H1 (cell line): Measurements from ENCODE around the gene PRXL2B. TPM values are rescaled to one million over a fixed set of nuclear protein-coding genes. Genes with fewer than 3 reads are reported as not detected.
"Not testable (repeated sequence)": the region's sequence is repeated elsewhere in the genome, so short reads cannot be mapped to it uniquely, and the experiment has no call there.

Experiments used
- CTCF ChIA-PET: fragments of 300-600 bp; sonication (Branson Sonifier 250); formaldehyde crosslinking; loops from one replicate; lab custom pipeline; 2021; ENCODE audit not compliant: partially characterized antibody; lab: Charles Lee
- POLR2A ChIA-PET: fragments of 300-600 bp; sonication (Branson Sonifier 250); formaldehyde crosslinking; loops from one replicate; lab custom pipeline; 2021; ENCODE audit warnings: inconsistent platforms; ENCODE audit not compliant: partially characterized antibody; lab: Charles Lee
- DNase-seq, 2 experiments: peaks; one replicate each; pipeline versions ENCODE4 v3.0.0 to v3.0.0-alpha.2; 2010 to 2022; ENCODE audit warnings: low spot score in 2 of 2, low read depth in 1 of 2, mixed read lengths in 1 of 2
- FAIRE-seq: peaks from 2 replicates; lab custom pipeline; 2011; peaks lifted over from hg19 to GRCh38; lab: Jason Lieb, UNC
- H2AFZ ChIP-seq: 2 replicates; pipeline ENCODE4 v1.8.1; 2012; ENCODE audit warnings: low read length, inconsistent platforms
- H2AK5ac ChIP-seq: 2 replicates; pipeline ENCODE4 v1.6.1; 2013; ENCODE audit warnings: low read depth, low read length
- H2BK120ac ChIP-seq: replicated peaks from 2 replicates; pipeline ENCODE3; 2013; ENCODE audit warnings: low read depth, low read length, inconsistent platforms
- H2BK12ac ChIP-seq: 2 replicates; pipeline ENCODE4 v1.6.1; 2013; ENCODE audit warnings: low read depth, low read length
- H2BK15ac ChIP-seq: 2 replicates; pipeline ENCODE4 v1.6.1; 2013; ENCODE audit warnings: low read length
- H2BK20ac ChIP-seq: 2 replicates; pipeline ENCODE4 v1.6.1; 2013; ENCODE audit warnings: low read length
- H2BK5ac ChIP-seq: 2 replicates; pipeline ENCODE4 v1.6.1; 2013; ENCODE audit warnings: low read depth, low read length
- H3K14ac ChIP-seq: 2 replicates; pipeline ENCODE4 v1.6.1; 2013; ENCODE audit warnings: inconsistent platforms; ENCODE audit not compliant: insufficient read length
- H3K18ac ChIP-seq: 2 replicates; pipeline ENCODE4 v1.6.1; 2013; ENCODE audit warnings: low read length; ENCODE audit errors: extremely low read depth
- H3K23ac ChIP-seq: 2 replicates; pipeline ENCODE4 v1.6.1; 2013; ENCODE audit warnings: inconsistent platforms; ENCODE audit not compliant: insufficient read length
- H3K23me2 ChIP-seq: 2 replicates; pipeline ENCODE4 v1.6.1; 2013; ENCODE audit warnings: low read depth, low read length
- H3K27ac ChIP-seq: 2 replicates; pipeline ENCODE4 v1.6.1; 2011; ENCODE audit warnings: low read depth, low read length, inconsistent platforms
- H3K27me3 ChIP-seq, 4 experiments: replicated peaks in 1 of 4; 1 replicate in 1 of 4; 2 replicates in 3 of 4; pipeline versions ENCODE4 v1.6.1 to v1.8.1; 2011 to 2013; ENCODE audit warnings: low read length in 3 of 4, mild to moderate bottlenecking in 3 of 4, inconsistent platforms in 2 of 4, mixed read lengths in 2 of 4, moderate library complexity in 1 of 4; ENCODE audit not compliant: control insufficient read depth in 3 of 4, insufficient read depth in 3 of 4; ENCODE audit errors: extremely low read depth in 1 of 4
- H3K36me3 ChIP-seq, 4 experiments: 2 replicates each; pipeline versions ENCODE4 v1.6.1 to v1.8.1; 2011 to 2013; ENCODE audit warnings: mild to moderate bottlenecking in 4 of 4, low read length in 3 of 4, moderate library complexity in 2 of 4, control low read depth in 1 of 4, inconsistent platforms in 1 of 4; ENCODE audit not compliant: insufficient read depth in 4 of 4, control insufficient read depth in 2 of 4
- H3K4ac ChIP-seq: replicated peaks from 2 replicates; pipeline ENCODE3; 2013; ENCODE audit warnings: low read length, low read depth, mixed read lengths, inconsistent platforms; ENCODE audit not compliant: insufficient read length
- H3K4me1 ChIP-seq, 4 experiments: replicated peaks in 1 of 4; 1 replicate in 1 of 4; 2 replicates in 3 of 4; pipeline versions ENCODE4 v1.6.1 to v1.8.1; 2011 to 2013; ENCODE audit warnings: low read length in 3 of 4, inconsistent platforms in 2 of 4, mixed read lengths in 1 of 4; ENCODE audit not compliant: insufficient read depth in 4 of 4, control insufficient read depth in 3 of 4
- H3K4me2 ChIP-seq, 2 experiments: 2 replicates each; pipeline versions ENCODE4 v1.6.1 to v1.8.1; 2011 to 2013; ENCODE audit warnings: low read depth in 2 of 2, low read length in 2 of 2, control low read depth in 1 of 2, inconsistent platforms in 1 of 2, mild to moderate bottlenecking in 1 of 2; ENCODE audit not compliant: insufficient read depth in 1 of 2
- H3K4me3 ChIP-seq, 4 experiments: fragments of 200-600, 300-600 bp in 1 of 4; sonication (generic), shearing (Covaris generic), sonication (Bioruptor Twin) in 1 of 4; 2 replicates each; pipeline versions ENCODE4 v1.5.1 to v1.8.1; 2011 to 2016; ENCODE audit warnings: low read length in 4 of 4, low read depth in 3 of 4, control low read depth in 2 of 4, inconsistent platforms in 2 of 4, mild to moderate bottlenecking in 2 of 4, mixed read lengths in 1 of 4, moderate library complexity in 1 of 4; ENCODE audit not compliant: insufficient read depth in 2 of 4; ENCODE audit errors: extremely low read depth in 1 of 4
- H3K56ac ChIP-seq: replicated peaks from 2 replicates; pipeline ENCODE3; 2013; ENCODE audit warnings: low read depth, mild to moderate bottlenecking, mixed read lengths, low read length, inconsistent platforms; ENCODE audit not compliant: insufficient read length
- H3K79me1 ChIP-seq: 2 replicates; pipeline ENCODE4 v1.6.1; 2013; ENCODE audit warnings: low read depth, low read length, control low read depth
- H3K79me2 ChIP-seq, 2 experiments: 2 replicates each; pipeline versions ENCODE4 v1.6.1 to v1.8.1; 2012 to 2013; ENCODE audit warnings: low read length in 2 of 2, mild to moderate bottlenecking in 2 of 2, inconsistent platforms in 1 of 2; ENCODE audit not compliant: insufficient read depth in 2 of 2, control insufficient read depth in 1 of 2
- H3K9ac ChIP-seq, 4 experiments: replicated peaks in 1 of 4; 1 replicate in 1 of 4; 2 replicates in 3 of 4; pipeline versions ENCODE4 v1.6.1 to v1.8.1; 2011 to 2013; ENCODE audit warnings: low read depth in 3 of 4, low read length in 3 of 4, control low read depth in 2 of 4, mild to moderate bottlenecking in 2 of 4, moderate library complexity in 2 of 4, inconsistent platforms in 1 of 4; ENCODE audit errors: extremely low read depth in 1 of 4
- H3K9me3 ChIP-seq, 2 experiments: 2 replicates each; pipeline versions ENCODE4 v1.6.1 to v1.8.1; 2012 to 2013; ENCODE audit warnings: mild to moderate bottlenecking in 2 of 2, moderate library complexity in 2 of 2, control low read depth in 1 of 2, inconsistent platforms in 1 of 2, low read depth in 1 of 2, low read length in 1 of 2, mixed read lengths in 1 of 2; ENCODE audit not compliant: insufficient read depth in 2 of 2
- H4K20me1 ChIP-seq, 2 experiments: replicated peaks in 1 of 2; 2 replicates each; pipeline versions ENCODE3 to v1.8.1; 2011 to 2013; ENCODE audit warnings: inconsistent platforms in 2 of 2, low read length in 2 of 2, mild to moderate bottlenecking in 1 of 2; ENCODE audit not compliant: insufficient read depth in 2 of 2, control insufficient read depth in 1 of 2
- H4K5ac ChIP-seq: 2 replicates; pipeline ENCODE4 v1.6.1; 2013; ENCODE audit warnings: low read length, low read depth, mixed read lengths, inconsistent platforms; ENCODE audit not compliant: insufficient read length
- H4K8ac ChIP-seq: 2 replicates; pipeline ENCODE4 v1.8.0; 2013; ENCODE audit warnings: mild to moderate bottlenecking, moderate library complexity, low read length, inconsistent platforms; ENCODE audit not compliant: insufficient read depth; ENCODE audit errors: extremely low read depth
- H4K91ac ChIP-seq: replicated peaks from 2 replicates; pipeline ENCODE3; 2013; ENCODE audit warnings: low read length, mixed read lengths, inconsistent platforms; ENCODE audit not compliant: insufficient read length
- WGBS, 2 experiments: shearing (Covaris generic) in 1 of 2; methylation state at CpG; one replicate each; pipeline versions ENCODE4 v1.1.6 to v1.1.7; 2013 to 2015; ENCODE audit warnings: low lambda C conversion rate in 2 of 2, mixed read lengths in 2 of 2, inconsistent platforms in 1 of 2, low coverage in 1 of 2, missing lambda C conversion rate in 1 of 2; ENCODE audit not compliant: insufficient replicate concordance in 2 of 2, insufficient coverage in 1 of 2, insufficient read length in 1 of 2; ENCODE audit errors: extremely low coverage in 1 of 2, missing lambda C conversion rate in 1 of 2; 5-methylcytosine and 5-hydroxymethylcytosine counted together
- polyA plus RNA-seq, 7 experiments: library from polyadenylated mRNA; depleted of rRNA in 3 of 7; stranded (reverse) in 5 of 7; unstranded in 2 of 7; fragments of >200 nt in 5 of 7; fragments of 200-250 nt in 2 of 7; gene quantifications; 1 replicate in 5 of 7; 2 replicates in 1 of 7; 4 replicates in 1 of 7; pipeline versions ENCODE4 v1.2.1 to v1.2.3, GENCODE V29; 2011 to 2013; ENCODE audit warnings: missing spikeins in 2 of 7, mixed read lengths in 2 of 7
- total RNA-seq: library from RNA; stranded (reverse); fragmentation: NEBNext Ultra II Directional; extraction: Animal tissue kit (Norgen Biotek cat#: 25700); gene quantifications from 2 replicates; pipeline ENCODE4 v1.2.1, GENCODE V29; 2021

PRXL2B gene
- total and polyA plus RNA-seq, 2 of the 8 experiments (the other 6 are each of a cell fraction or from before 2014, with no cell fraction given) = 35.3 to 46.0 TPM

GRCh38 chr1:2550309-2550861 is 36.2 kb upstream of the PRXL2B start:
- H2BK12ac ChIP-seq, H3K4ac ChIP-seq, H3K27me3 ChIP-seq, H3K9me3 ChIP-seq, H3K56ac ChIP-seq, H2BK120ac ChIP-seq, H3K36me3 ChIP-seq, H3K79me1 ChIP-seq, H3K9ac ChIP-seq, H4K5ac ChIP-seq, H2BK5ac ChIP-seq, H3K4me2 ChIP-seq, H3K4me3 ChIP-seq, H3K18ac ChIP-seq, H3K14ac ChIP-seq, H4K91ac ChIP-seq, H2BK20ac ChIP-seq, H4K20me1 ChIP-seq, H2AK5ac ChIP-seq, H3K27ac ChIP-seq, H2BK15ac ChIP-seq, H3K23me2 ChIP-seq, H2AFZ ChIP-seq, DNase-seq, H3K23ac ChIP-seq, H3K79me2 ChIP-seq, POLR2A ChIA-PET: not testable (repeated sequence)
- 0 out of 2 replicates have a peak overlapping the region, but pooled peaks have one; percentile 25 for H4K8ac ChIP-seq
- CTCF ChIA-PET = interaction anchor here (1.0 to 3.7 kb wide), 2 partner anchors 11 to 25 kb away, joined by 4 to 27 read pairs; partner anchors contain the start of gene PANK4
- H3K4me1 ChIP-seq = peaks cover 0 to 17% (median 12%) of the 10 kb centered on the region in 4 experiments; a peak in 6 of 7 replicates
- FAIRE-seq = peak; percentile 7
- 90% methylated on average over 8 of the region's 12 CpGs; no CpG with 5 or more reads in 1 of the 2 experiments for WGBS, 2 experiments

DNA sequence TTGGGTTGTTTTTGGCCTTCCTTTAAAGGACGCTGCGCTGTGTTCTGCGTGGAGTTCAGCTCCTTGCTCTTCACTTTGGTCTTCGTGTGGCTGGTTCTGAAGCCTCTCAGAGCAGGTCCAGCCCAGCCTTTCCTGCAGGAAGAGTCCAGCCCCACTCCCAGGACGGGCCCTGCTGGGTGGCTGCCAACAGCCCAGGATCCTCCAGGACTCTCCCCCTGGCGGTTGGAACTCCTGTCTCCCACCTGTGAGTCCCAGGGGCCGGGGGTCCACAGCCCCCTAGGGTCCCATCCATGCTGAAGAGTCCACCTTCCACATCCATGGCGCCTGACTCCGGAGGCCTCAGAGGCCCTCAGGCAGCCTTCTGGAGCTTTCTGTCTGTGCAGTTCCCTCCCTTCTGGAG is 35.0 kb upstream of the PRXL2B start:
- H3K56ac ChIP-seq, H2AFZ ChIP-seq, H3K18ac ChIP-seq, H4K5ac ChIP-seq, H3K36me3 ChIP-seq, H2BK5ac ChIP-seq, H3K14ac ChIP-seq, H4K91ac ChIP-seq, H3K23ac ChIP-seq, FAIRE-seq, H3K9ac ChIP-seq, H3K23me2 ChIP-seq, POLR2A ChIA-PET, H3K4ac ChIP-seq, H3K79me1 ChIP-seq, CTCF ChIA-PET, H3K79me2 ChIP-seq, H2BK15ac ChIP-seq, H3K27ac ChIP-seq, H2BK12ac ChIP-seq, H2BK20ac ChIP-seq, H3K4me2 ChIP-seq, H4K20me1 ChIP-seq, H3K9me3 ChIP-seq, H2AK5ac ChIP-seq, DNase-seq, H4K8ac ChIP-seq, H2BK120ac ChIP-seq, H3K4me3 ChIP-seq, H3K27me3 ChIP-seq: not testable (repeated sequence)
- peaks cover 0 to 20% (median 9%) of the 10 kb centered on the region in 4 experiments; a peak in 6 of 7 replicates for H3K4me1 ChIP-seq
- WGBS, 2 experiments = 96% methylated on average over 6 of the region's 9 CpGs; no CpG with 5 or more reads in 1 of the 2 experiments
